GM21526 (cell line): ENCODE results near the gene NTRK1.

Experiments used
- ATAC-seq: cut with Tn5 transposase; IDR thresholded peaks from one replicate; pipeline ENCODE4 v1.9.1; 2021; ENCODE audit warnings: moderate library complexity; ENCODE audit not compliant: unreplicated experiment, low FRiP score

Gene NTRK1

DNA sequence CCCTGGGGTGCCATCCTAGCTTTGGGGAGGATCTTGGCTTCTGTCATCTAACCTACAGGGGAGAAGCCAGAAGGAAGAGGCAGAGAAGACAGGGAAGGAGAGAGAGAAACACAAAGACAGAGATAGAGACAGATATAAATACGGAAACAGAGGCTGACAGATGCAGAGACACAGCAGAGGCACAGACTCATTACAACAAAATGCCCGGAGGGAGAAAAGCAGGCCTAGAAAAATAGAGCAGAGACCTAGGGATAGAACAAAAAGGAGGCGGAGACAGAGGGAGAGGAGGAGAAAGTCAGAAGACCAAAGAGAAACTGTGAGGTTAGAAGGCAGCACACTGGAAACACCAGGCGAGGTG, 34.8 kb downstream of the NTRK1 start:
- ATAC-seq, result no peak

GRCh38 chr1:156895927-156896326, 35.3 kb downstream of the NTRK1 start:
- no peak for ATAC-seq

DNA sequence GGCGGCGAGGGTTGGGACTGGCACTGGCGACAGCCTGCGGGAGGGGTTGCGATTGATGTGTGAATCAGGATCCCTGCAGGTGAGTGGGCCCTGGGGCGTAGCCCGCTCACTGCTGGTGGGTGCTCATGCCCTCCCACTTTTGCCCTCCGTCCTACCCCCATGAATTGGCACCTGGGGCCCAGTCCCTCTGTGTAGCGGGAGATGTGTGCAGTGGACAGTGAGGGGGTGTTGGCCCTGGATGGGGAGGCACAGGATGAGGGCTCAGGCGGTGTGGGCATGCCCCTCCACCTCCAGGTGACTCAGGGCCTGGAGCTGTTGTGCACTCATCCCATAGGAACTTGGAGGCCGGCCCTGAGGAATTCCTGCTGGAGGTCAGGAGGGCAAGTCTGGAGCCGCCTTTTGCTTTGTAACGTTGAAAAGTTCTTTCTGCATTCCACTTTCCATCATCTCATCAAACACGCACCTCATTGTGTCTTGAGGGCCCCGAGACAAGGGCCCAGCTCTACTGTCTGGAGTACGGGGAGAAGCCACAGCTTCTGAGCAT, 35.9 kb downstream of the NTRK1 start:
- no peak for ATAC-seq

GRCh38 chr1:156897078-156897825, 36.6 kb downstream of the NTRK1 start:
- no peak for ATAC-seq

- no peak for ATAC-seq
Measured at GRCh38 chr1:156898161-156898566, 37.5 kb downstream of the NTRK1 start.

DNA sequence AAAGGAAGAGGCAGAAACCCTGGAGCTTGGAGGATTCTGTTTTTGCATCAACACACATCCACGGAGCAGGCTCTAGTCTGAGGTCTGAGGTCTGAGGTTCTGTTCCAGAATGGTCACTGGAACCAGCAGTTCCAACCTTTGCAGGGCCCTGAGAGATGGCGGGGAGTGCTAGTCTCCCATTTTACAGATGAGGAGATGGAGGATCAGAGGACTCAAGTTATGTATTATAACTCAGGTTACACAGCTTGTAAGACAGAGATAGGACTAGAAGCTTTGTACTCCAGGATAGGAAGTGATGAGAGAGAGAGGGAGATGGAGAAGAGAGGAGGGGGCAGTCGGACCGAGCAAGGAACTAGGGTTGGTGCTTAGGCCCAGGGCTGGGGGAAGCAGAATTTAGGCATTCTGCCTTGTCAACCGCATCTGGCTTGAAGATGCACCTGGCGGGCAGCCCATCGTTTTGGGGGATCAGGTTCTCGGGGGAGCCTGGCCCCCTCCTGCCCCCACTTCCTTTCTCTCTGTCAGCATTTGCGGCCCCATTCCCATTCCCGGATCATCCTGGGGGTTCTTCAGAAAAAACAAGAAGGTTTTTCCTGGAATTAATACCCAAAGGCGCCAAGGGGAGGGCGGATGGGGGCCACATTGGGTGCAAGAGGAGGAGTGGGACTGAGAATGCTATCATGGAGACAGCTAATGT, 38.5 kb downstream of the NTRK1 start:
- ATAC-seq, result no peak

- ATAC-seq, result no peak
Measured at GRCh38 chr1:156899956-156900718, 39.5 kb downstream of the NTRK1 start.

- no peak for ATAC-seq
Measured at GRCh38 chr1:156900896-156901589, 40.4 kb downstream of the NTRK1 start.

GRCh38 chr1:156901590-156901900, 40.9 kb downstream of the NTRK1 start:
- ATAC-seq, result no peak

DNA sequence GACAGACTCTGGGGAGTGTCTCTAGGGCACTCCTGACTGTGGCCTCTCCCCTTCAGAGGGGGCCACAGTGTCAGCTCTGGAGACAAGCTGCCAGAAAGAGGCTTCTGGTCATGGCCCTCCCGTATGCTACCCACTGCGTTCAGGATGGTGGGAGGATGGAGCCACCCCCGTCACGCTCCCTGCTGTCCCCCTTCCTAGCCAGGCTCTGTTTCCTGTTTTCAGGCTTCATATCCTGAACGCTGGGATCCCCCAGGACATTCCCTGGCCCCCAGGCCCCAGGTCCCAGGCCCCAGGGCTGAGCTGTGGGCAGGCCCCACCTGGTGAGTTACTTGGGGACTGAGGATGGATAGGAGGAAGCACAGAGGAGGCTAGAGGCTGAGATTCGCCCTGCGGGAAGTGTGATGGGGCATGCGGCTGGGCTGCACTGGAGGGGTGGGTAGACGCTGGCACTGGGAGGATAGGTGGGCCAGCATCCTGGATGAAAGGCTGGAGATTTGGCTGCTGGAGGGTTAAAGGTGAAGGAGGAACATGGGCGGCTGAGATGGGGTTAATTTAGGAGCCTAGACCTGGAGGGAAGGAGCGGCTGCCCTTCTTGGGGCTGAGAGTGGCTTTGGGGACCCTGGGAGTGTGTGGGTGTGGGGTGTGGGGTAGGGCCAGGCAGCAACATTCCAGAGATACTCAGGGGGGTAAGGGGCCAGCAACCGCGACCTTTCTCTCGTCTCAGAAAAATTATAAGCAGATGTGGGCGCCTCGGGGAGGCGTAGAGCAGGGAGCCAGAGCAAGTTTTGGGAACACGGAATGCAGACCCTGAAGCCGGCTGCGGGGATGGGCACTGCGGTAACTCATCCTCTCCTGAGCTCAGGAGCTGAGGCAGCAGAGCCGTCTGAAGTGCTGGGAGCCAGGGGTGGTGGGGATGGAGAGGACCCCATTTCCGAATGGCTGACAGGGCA, 41.6 kb downstream of the NTRK1 start:
- no peak for ATAC-seq

GRCh38 chr1:156903328-156904091, 42.8 kb downstream of the NTRK1 start:
- no peak for ATAC-seq

GRCh38 chr1:156904187-156904959, 43.7 kb downstream of the NTRK1 start:
- ATAC-seq, result no peak

- no peak for ATAC-seq
Measured at GRCh38 chr1:156905176-156905575, 44.5 kb downstream of the NTRK1 start.

- ATAC-seq, result no peak
Measured at GRCh38 chr1:156905651-156906050, 45.0 kb downstream of the NTRK1 start.

- ATAC-seq, result no peak
Measured at GRCh38 chr1:156906206-156906906, 45.7 kb downstream of the NTRK1 start.

- no peak for ATAC-seq
Measured at GRCh38 chr1:156908541-156908940, 47.9 kb downstream of the NTRK1 start.

GRCh38 chr1:156908955-156909354, 48.3 kb downstream of the NTRK1 start:
- ATAC-seq, result no peak

DNA sequence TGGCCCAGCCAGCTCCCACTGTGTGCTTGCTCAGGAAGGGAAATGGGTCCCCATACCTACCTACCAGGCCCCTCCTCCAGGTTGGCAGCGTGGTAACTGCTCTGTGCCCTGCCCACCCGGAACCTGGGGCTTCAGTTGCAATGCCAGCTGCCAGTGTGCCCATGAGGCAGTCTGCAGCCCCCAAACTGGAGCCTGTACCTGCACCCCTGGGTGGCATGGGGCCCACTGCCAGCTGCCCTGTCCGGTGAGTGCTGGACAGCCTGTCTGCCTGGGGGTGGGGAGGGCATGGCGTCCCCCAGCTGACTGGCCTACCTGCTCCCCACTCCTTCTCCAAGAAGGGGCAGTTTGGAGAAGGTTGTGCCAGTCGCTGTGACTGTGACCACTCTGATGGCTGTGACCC, 49.0 kb downstream of the NTRK1 start:
- no peak for ATAC-seq
